Medulla oblongata (tissue), 1 donor: ENCODE data around the gene BRINP1.
"Not testable (repeated sequence)": the region's sequence is repeated elsewhere in the genome, so short reads cannot be mapped to it uniquely, and the experiment has no call there.

Source experiments
- DNase-seq: peaks from one replicate; pipeline ENCODE4 v3.0.0-alpha.2; 2015; ENCODE audit errors: extremely low spot score

BRINP1 gene

DNA sequence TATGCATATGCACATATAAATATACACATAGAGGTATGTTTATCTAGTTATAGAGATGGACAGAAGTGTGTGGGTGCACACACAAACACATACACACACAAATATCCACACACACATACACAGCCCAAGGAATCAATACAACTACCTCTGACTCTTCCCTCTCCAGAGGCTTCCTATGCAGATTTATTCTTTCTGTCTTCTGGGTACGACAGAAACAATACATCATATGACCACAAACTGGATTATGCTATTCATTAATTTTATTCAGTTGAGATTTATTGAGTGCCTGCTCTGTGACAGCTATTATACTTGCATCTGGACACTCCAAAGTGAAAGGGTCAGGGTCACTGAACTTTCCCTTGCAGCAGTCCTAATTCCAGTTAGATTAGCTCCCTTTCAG lies 155.8 kb downstream of the BRINP1 start:
- no peak for DNase-seq

DNA sequence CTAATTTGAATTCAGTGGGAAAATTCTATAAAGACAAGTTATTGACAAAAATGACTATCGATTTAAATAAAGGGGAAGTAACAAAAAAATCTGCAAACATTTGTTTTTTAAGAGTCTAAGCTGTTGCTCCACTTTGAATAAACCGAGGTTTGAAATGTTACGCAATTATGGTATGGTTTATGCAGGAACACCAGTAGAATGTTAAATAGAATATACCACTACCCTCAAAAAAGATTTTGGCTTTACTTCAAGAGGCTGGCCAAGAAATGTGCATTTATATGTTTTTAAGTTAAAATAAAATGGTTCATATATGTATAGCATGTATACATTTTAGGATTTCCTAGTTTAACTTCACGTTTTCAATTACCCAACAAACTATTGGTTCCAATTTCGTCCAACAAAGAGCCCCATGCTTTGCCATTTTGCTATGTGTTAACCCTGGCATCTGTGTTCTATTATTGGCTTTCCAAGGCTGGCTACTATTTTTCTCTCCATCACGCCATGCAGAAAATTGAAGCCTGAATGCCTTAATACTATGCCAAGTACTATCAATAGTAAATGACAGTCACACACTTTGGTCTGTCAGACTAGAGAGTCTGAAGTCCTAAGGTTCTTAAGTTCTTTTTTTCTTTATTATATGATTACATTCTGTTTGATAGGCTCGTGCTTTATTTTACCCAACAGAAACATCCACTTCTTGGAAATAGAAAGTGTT lies 171.2 kb downstream of the BRINP1 start:
- DNase-seq, result no peak

GRCh38 chr9:119195521-119195920 lies 173.7 kb downstream of the BRINP1 start:
- DNase-seq, result no peak

- DNase-seq, result no peak
Measured at GRCh38 chr9:119185298-119185697, 183.9 kb downstream of the BRINP1 start.

DNA sequence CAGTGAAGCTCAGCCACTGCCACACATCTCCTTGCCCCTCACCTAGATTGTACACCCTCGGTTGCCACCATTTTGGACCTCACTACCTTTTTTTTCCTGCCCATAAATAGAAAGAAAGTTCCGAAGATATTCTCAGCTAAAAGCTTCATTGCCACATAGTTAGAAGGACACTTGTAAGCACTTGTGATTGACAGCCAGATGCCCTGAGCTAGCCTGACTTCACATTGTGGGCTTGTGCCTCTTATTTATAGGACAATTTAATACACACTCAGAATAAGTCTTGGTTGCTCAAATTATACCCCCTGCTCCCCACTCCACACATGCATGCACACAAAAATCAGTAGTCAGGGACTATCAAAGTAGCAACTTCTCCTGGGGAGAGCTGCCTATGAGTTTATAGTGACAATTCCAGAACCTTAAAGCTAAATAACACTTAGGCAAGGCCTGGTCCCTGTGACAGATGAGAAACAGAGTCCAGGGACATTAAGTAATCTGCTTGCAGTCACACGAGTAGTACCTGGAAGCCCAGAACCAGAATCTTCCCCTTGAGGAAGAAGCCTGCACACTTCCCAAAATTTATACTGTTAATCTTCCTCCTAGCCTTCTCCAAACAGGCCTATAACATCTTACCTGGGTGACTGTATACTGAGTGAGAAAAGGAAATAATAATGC lies 184.8 kb downstream of the BRINP1 start:
- no peak for DNase-seq

- peak; percentile 21 for DNase-seq
Measured at GRCh38 chr9:119181561-119181960, 187.7 kb downstream of the BRINP1 start.

- no peak for DNase-seq
Measured at GRCh38 chr9:119180897-119181296, 188.3 kb downstream of the BRINP1 start.

DNA sequence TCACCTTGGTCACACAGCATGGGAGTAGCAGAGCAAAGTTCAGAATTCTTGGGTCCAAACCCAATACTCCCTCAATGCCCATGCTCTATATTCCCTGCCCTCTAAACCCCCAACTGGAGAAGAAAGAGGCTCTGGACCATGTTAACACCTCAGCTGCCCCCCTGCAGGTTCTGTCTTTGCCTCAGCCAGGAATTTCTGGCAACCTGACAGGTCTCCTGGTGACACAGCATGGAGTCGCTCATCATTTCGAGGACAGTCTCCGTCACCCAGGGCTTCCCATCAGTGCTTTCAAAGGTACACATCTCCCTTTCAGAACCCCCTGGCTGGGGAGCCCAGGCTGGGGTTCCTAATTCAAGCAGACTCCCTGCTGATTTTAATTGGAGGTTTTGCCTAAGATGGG lies 189.5 kb downstream of the BRINP1 start:
- no peak for DNase-seq

DNA sequence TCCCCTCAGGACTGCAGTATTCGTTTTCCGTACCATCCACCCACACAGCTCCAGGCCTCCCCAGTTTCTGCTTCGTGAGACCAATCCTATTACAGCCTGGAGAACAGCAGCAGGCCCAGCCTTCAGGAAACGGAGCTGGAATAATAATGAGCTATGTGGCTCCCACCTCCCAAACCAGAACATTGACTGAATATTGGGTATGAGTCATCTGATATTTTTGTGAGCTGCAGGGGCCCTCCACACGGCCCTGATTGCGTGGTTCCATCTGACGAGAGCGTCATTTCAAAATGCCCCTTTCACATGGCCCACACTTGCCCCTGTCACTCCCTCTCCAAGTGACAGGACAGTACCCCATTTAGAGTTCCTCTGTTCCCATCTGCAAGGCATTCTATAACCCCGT lies 192.0 kb downstream of the BRINP1 start:
- peak; percentile 30 for DNase-seq

DNA sequence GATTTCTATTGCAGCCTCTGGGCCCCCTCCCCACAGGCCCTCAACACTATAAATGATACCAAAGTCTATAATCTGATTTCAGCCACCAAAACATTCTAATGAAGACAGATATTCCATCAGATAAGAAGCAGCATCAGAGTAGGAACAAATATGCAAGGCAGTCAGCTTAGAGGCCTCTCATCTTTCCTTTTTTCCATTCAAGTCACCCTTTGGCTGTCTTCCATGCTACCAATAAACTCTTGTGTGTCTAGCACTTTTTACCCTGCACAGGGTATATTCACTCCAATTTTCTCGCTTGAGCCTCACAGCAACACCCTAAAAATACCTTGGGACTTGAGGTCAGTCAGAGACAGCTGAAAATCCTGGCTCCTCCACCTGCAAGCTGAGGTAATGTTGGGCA lies 193.7 kb downstream of the BRINP1 start:
- peak; percentile 43 for DNase-seq

- DNase-seq, result not testable (repeated sequence)
Measured at GRCh38 chr9:119169222-119169621, 200.0 kb downstream of the BRINP1 start.

- no peak for DNase-seq
Measured at GRCh38 chr9:119167876-119168275, 201.4 kb downstream of the BRINP1 start.

- DNase-seq, result no peak
Measured at GRCh38 chr9:119167267-119167666, 202.0 kb downstream of the BRINP1 start.

GRCh38 chr9:119166096-119166495 lies 203.1 kb downstream of the BRINP1 start:
- peak; percentile 60 for DNase-seq

DNA sequence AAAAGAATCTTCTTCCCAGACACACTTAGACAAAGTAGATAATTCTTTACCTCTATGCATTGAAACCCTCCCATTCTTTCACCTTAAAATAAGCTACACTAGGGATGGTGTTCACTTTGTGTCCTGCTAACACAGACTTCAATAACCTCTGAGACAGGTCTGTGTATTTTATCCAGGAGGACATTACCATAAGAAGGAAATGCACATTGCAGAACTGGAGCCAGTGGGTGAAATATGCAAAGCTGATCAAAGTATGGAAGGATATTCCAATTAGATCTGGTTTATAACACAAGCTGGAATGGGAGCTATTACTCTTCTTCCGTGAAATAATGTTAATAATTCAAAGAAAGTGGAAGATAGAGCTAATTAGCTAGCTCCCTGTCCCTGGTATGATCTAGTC lies 204.1 kb downstream of the BRINP1 start:
- DNase-seq, result no peak

GRCh38 chr9:119164716-119165115 lies 204.5 kb downstream of the BRINP1 start:
- DNase-seq, result no peak

- DNase-seq, result no peak
Measured at GRCh38 chr9:119160551-119160950, 208.7 kb downstream of the BRINP1 start.

DNA sequence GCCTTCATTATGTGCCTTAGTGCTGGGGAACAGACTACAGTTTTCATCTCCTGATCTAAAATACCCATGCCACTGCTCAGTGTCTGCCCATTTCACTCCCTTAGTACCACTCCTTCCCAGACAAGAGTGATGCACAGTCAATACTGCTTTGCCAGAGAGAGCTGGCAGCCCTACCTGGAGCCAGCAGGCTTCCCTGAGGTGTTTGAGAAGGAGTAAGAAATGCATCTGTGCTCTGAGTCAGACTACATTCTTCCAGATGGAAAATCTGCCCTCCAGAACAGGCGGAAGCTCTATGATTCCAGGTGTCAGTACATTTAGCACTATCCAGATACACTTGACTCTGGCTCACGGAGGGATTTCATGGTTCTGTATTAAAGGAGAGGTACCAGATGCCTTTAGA lies 209.8 kb downstream of the BRINP1 start:
- DNase-seq, result no peak

- DNase-seq, result no peak
Measured at GRCh38 chr9:119157196-119157595, 212.0 kb downstream of the BRINP1 start.

DNA sequence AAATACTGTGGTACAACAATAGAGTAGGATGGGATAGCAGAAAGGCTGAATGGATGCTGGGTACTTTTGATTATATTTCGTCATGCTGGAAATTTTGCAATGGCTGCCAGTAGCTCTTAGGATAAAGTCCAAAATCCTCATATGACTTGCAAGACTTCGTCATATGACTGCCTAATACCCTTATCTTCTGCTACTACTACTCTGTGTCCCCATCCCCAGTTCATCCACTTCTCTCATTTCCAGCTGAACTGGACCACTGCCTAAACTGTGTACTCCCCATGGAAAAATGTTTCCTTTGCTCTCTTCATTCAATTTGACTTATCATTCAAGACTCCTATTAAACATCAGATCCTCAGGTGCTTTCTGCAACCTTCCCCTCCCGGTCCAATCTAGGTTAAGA lies 212.9 kb downstream of the BRINP1 start:
- DNase-seq, result no peak

DNA sequence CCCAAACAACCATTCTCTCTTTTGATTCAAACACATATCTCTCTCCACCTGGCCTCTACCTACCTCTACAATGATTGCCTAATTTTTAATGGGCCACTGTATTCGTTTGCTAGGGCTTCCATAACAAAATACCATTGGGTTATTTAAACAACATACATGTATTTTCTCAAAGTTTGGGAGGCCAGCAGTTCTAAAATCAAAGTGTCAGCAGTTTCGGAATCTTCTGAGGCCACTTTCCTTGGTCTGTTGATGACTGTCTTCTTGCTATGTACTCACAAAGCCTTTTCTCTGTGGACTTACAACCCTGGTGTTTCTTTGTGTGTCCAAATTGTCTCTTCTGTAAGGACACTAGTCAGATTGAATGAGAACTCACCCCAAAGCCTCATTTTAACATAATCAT lies 214.7 kb downstream of the BRINP1 start:
- no peak for DNase-seq

- DNase-seq, result no peak
Measured at GRCh38 chr9:119153402-119153801, 215.8 kb downstream of the BRINP1 start.

- DNase-seq, result no peak
Measured at GRCh38 chr9:119148855-119149254, 220.4 kb downstream of the BRINP1 start.

DNA sequence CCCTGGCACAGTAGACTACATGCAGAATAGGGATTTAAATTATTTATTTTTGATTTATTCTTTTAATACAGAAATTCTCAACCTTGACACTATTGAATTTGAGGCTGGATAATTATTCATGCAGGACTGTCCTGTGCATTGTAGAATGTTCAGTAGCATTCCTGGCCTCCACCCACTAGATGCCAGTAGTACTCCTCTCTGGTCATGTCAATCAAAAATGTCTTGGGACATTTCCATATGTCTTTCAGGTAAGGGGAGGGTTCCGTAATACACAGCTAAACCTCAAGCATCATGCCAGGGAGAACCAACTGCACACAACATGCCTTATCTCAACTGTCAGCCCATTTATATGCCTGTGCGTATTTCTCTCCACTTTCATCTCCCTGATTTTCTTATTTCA lies 231.8 kb downstream of the BRINP1 start:
- no peak for DNase-seq
